Epithelial cell of esophagus (primary cell): Measurements from ENCODE around the gene XRCC1.
A peak's percentile ranks its signal among the peaks of the same experiment; 100 is the strongest.

Experiments
- DNase-seq: peaks from one replicate; pipeline ENCODE4 v3.0.0; 2010; ENCODE audit warnings: low read depth
- H3K4me3 ChIP-seq: 2 replicates; pipeline ENCODE4 v1.5.1; 2011; ENCODE audit warnings: mild to moderate bottlenecking, low read length, control low read depth
- CTCF ChIP-seq: IDR thresholded peaks from 2 replicates; pipeline ENCODE4 v1.5.1; 2011; ENCODE audit warnings: low read depth, mild to moderate bottlenecking, low read length, control low read depth, inconsistent platforms; ENCODE audit not compliant: insufficient read depth; ENCODE audit errors: missing control alignments

The XRCC1 gene

GRCh38 chr19:43572171-43572588, 3.1 kb downstream of the XRCC1 start:
- DNase-seq = no peak
- no peak overlapping the region for H3K4me3 ChIP-seq
- TF ChIP-seq CTCF = no peak

- TF ChIP-seq CTCF = no peak
- peak; percentile 82 for DNase-seq
- H3K4me3 ChIP-seq = no peak overlapping the region
Observed at GRCh38 chr19:43570174-43570791, 5.0 kb downstream of the XRCC1 start.

GRCh38 chr19:43569657-43570056, 5.7 kb downstream of the XRCC1 start:
- DNase-seq = no peak

GRCh38 chr19:43564800-43565199, 10.5 kb downstream of the XRCC1 start:
- DNase-seq = no peak
- H3K4me3 ChIP-seq = no peak overlapping the region
- no peak for TF ChIP-seq CTCF

More at GRCh38 chr19:43569657-43570056, 5.7 kb downstream of the XRCC1 start:
- H3K4me3 ChIP-seq = no peak overlapping the region
- TF ChIP-seq CTCF = no peak

GRCh38 chr19:43563816-43564457, 11.4 kb downstream of the XRCC1 start:
- DNase-seq = no peak
- no peak overlapping the region for H3K4me3 ChIP-seq
- TF ChIP-seq CTCF = no peak

GRCh38 chr19:43562698-43563241, 12.6 kb downstream of the XRCC1 start:
- DNase-seq = peak; percentile 52
- no peak for TF ChIP-seq CTCF
- H3K4me3 ChIP-seq = no peak overlapping the region
